Smooth muscle cell (in vitro differentiated cells): ENCODE results near the gene SLC29A4. TPM values are rescaled to one million over a fixed set of nuclear protein-coding genes. Genes with fewer than 3 reads are reported as not detected.
"Not testable (repeated sequence)": the region's sequence is repeated elsewhere in the genome, so short reads cannot be mapped to it uniquely, and the experiment has no call there.

ENCODE experiments used
- DNase-seq: peaks from one replicate; lab custom pipeline; 2025; ENCODE audit not compliant: unreplicated experiment; lab: John Stamatoyannopoulos, UW
- H2AFZ ChIP-seq: fragments of 200-600 bp; sonication (generic); 2 replicates; pipeline ENCODE4 v1.6.0; 2016; ENCODE audit warnings: antibody characterized with exemption, low read depth, mild to moderate bottlenecking
- H3F3A ChIP-seq: fragments of 200-600 bp; sonication (generic); 2 replicates; pipeline ENCODE4 v1.6.0; 2017; ENCODE audit warnings: antibody characterized with exemption, low read depth
- H3K27ac ChIP-seq: fragments of 200-600 bp; sonication (generic); 2 replicates; pipeline ENCODE4 v1.5.1; 2016; ENCODE audit warnings: low read depth, mild to moderate bottlenecking
- H3K27me3 ChIP-seq: fragments of 200-600 bp; sonication (generic); 2 replicates; pipeline ENCODE4 v1.6.1; 2016; ENCODE audit warnings: low read depth, mild to moderate bottlenecking
- H3K36me3 ChIP-seq: fragments of 200-600 bp; sonication (generic); 2 replicates; pipeline ENCODE4 v1.5.1; 2016; ENCODE audit warnings: low read depth
- H3K4me1 ChIP-seq: fragments of 200-600 bp; sonication (generic); 2 replicates; pipeline ENCODE4 v1.5.1; 2016; ENCODE audit warnings: low read depth
- H3K4me2 ChIP-seq: fragments of 200-600 bp; sonication (generic); 2 replicates; pipeline ENCODE4 v1.6.0; 2016; ENCODE audit warnings: mild to moderate bottlenecking
- H3K4me3 ChIP-seq: fragments of 200-600 bp; sonication (generic); 2 replicates; pipeline ENCODE4 v1.5.1; 2016; ENCODE audit warnings: mild to moderate bottlenecking
- H3K79me2 ChIP-seq: fragments of 200-600 bp; sonication (generic); 2 replicates; pipeline ENCODE4 v1.6.0; 2016; ENCODE audit warnings: low read depth, mild to moderate bottlenecking
- H3K9ac ChIP-seq: fragments of 200-600 bp; sonication (generic); 2 replicates; pipeline ENCODE4 v1.6.0; 2016; ENCODE audit warnings: low read depth
- H3K9me3 ChIP-seq: fragments of 200-600 bp; sonication (generic); replicated peaks from 2 replicates; pipeline ENCODE4 v1.5.1; 2016; ENCODE audit warnings: low read depth
- H4K20me1 ChIP-seq: fragments of 200-600 bp; sonication (generic); 2 replicates; pipeline ENCODE4 v1.6.0; 2016; ENCODE audit warnings: low read depth
- CTCF ChIP-seq: fragments of 200-600 bp; sonication (generic); IDR thresholded peaks from 2 replicates; pipeline ENCODE4 v1.5.1; 2017; ENCODE audit warnings: borderline replicate concordance, mild to moderate bottlenecking, antibody characterized with exemption; ENCODE audit not compliant: insufficient read depth, poor library complexity, severe bottlenecking
- WGBS: methylation state at CpG from one replicate; pipeline ENCODE4 v1.1.7; 2016; ENCODE audit warnings: low lambda C conversion rate; 5-methylcytosine and 5-hydroxymethylcytosine counted together
- polyA plus RNA-seq: library from polyadenylated mRNA; unstranded; fragments of >200 nt; fragmentation: Nextera tagmentation; extraction: Ambion mirVana; gene quantifications from 2 replicates; pipeline ENCODE4 v1.2.1, GENCODE V29; 2016
- total RNA-seq: library from RNA; depleted of rRNA; stranded (reverse); fragments of >200 nt; gene quantifications from 2 replicates; pipeline ENCODE4 v1.2.3, GENCODE V29; 2014

SLC29A4 gene
- total and polyA plus RNA-seq, 2 experiments from 2014 or later: 3.7 to 16.6 TPM

GRCh38 chr7:5274441-5274840, 8.3 kb upstream of the SLC29A4 start:
- no peak for TF ChIP-seq CTCF
- Histone ChIP-seq H3K27me3 (no peaks in the 10 kb centered on the region), H3K9ac (no peak overlapping the region), H3K9me3 (no peaks in the 10 kb centered on the region), H2AFZ (no peak overlapping the region), H3K79me2 (no peaks in the 10 kb centered on the region), H3F3A (no peaks in the 10 kb centered on the region), H3K4me2 (no peak overlapping the region), H4K20me1 (no peaks in the 10 kb centered on the region), H3K4me3 (no peak overlapping the region), H3K27ac (no peak overlapping the region), H3K4me1 (no peaks in the 10 kb centered on the region), H3K36me3 (no peaks in the 10 kb centered on the region)
- WGBS: 90% methylated on average over 7 of the region's 7 CpGs
- DNase-seq: no peak

GRCh38 chr7:5274985-5275431, 7.7 kb upstream of the SLC29A4 start:
- H3K4me3 ChIP-seq, H3K4me2 ChIP-seq, H3F3A ChIP-seq, H3K79me2 ChIP-seq, DNase-seq, H3K9me3 ChIP-seq, H3K27ac ChIP-seq, H3K4me1 ChIP-seq, H3K9ac ChIP-seq, H3K27me3 ChIP-seq, H3K36me3 ChIP-seq, H4K20me1 ChIP-seq, H2AFZ ChIP-seq: not testable (repeated sequence)
- WGBS: 87% methylated on average over 11 of the region's 11 CpGs

GRCh38 chr7:5275510-5275909, 7.2 kb upstream of the SLC29A4 start:
- not testable (repeated sequence) for H2AFZ ChIP-seq, H3K79me2 ChIP-seq, H3K9ac ChIP-seq, H3K4me1 ChIP-seq, H3K4me3 ChIP-seq, H3K27ac ChIP-seq, H3K4me2 ChIP-seq, H3K27me3 ChIP-seq, H4K20me1 ChIP-seq, H3F3A ChIP-seq, H3K36me3 ChIP-seq, DNase-seq, H3K9me3 ChIP-seq
- 86% methylated on average over 10 of the region's 10 CpGs for WGBS

GRCh38 chr7:5276123-5276522, 6.6 kb upstream of the SLC29A4 start:
- not testable (repeated sequence) for H3K9ac ChIP-seq, H4K20me1 ChIP-seq, H3K4me1 ChIP-seq, DNase-seq, H3K4me2 ChIP-seq, H3K36me3 ChIP-seq, H3F3A ChIP-seq, H3K27ac ChIP-seq, H3K4me3 ChIP-seq, H3K9me3 ChIP-seq, H3K27me3 ChIP-seq, H2AFZ ChIP-seq, H3K79me2 ChIP-seq
- 89% methylated on average over 14 of the region's 14 CpGs for WGBS

- Histone ChIP-seq H3K9ac (no peak overlapping the region), H3K27me3 (no peaks in the 10 kb centered on the region)
- WGBS: 89% methylated on average over 14 of the region's 15 CpGs
Measured at GRCh38 chr7:5276611-5277010, 6.1 kb upstream of the SLC29A4 start.

More at GRCh38 chr7:5276611-5277010, 6.1 kb upstream of the SLC29A4 start:
- H3K4me1 ChIP-seq: no peaks in the 10 kb centered on the region
- H3K4me3 ChIP-seq: no peak overlapping the region
- H2AFZ ChIP-seq: no peak overlapping the region
- H3F3A ChIP-seq: no peaks in the 10 kb centered on the region
- no peaks in the 10 kb centered on the region for H3K9me3 ChIP-seq
- H3K4me2 ChIP-seq: no peak overlapping the region
- no peak overlapping the region for H3K27ac ChIP-seq
- H3K36me3 ChIP-seq: no peaks in the 10 kb centered on the region
- H4K20me1 ChIP-seq: no peaks in the 10 kb centered on the region
- no peaks in the 10 kb centered on the region for H3K79me2 ChIP-seq
- TF ChIP-seq CTCF: no peak
- no peak for DNase-seq
